Measurements from ENCODE around the gene PLA2G4D. TPM values are rescaled to one million over a fixed set of nuclear protein-coding genes. Genes with fewer than 3 reads are reported as not detected.

PLA2G4D gene
- total RNA-seq, 4 donors from 2014 or later = 0.19 to 5.9 (median 0.23) TPM

DNA sequence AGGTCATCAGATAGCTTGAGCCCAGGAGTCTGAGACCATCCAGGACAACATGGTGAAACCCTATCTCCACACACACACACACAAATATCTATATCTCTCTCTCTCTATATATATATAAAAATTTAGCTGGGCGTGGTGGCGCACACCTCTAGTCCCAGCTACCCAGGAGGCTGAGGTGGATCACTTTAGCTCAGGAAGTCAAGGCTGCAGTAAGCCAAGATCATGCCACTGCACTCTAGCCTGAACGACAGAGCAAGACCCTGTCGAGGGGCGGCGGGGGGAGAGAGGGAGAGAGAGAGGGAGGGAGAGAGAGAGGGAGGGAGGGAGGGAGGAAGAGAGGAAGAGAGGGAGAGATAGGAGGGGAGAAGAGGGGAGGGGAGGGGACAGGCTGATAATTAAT lies 34.1 kb upstream of the PLA2G4D start:
- intact Hi-C loops (cut with DNase I) = no loop called here
- Histone ChIP-seq H3K27me3 (peaks cover 0 to 33% (median 0%) of the 10 kb centered on the region in 4 donors), H3K9me3 (no peaks in the 10 kb centered on the region), H3K27ac (no peak overlapping the region), H3K4me3 (no peak overlapping the region), H3K36me3 (no peaks in the 10 kb centered on the region), H3K4me1 (peaks cover 0 to 5% (median 0%) of the 10 kb centered on the region in 3 donors)
- 67 to 85% methylated on average over 3 to 4 of the region's 6 CpGs for whole genome bisulfite sequencing, 2 donors
- no peak for TF ChIP-seq POLR2A (IDR thresholded peaks at IDR 0.05)
- TF ChIP-seq, protein P1, sequence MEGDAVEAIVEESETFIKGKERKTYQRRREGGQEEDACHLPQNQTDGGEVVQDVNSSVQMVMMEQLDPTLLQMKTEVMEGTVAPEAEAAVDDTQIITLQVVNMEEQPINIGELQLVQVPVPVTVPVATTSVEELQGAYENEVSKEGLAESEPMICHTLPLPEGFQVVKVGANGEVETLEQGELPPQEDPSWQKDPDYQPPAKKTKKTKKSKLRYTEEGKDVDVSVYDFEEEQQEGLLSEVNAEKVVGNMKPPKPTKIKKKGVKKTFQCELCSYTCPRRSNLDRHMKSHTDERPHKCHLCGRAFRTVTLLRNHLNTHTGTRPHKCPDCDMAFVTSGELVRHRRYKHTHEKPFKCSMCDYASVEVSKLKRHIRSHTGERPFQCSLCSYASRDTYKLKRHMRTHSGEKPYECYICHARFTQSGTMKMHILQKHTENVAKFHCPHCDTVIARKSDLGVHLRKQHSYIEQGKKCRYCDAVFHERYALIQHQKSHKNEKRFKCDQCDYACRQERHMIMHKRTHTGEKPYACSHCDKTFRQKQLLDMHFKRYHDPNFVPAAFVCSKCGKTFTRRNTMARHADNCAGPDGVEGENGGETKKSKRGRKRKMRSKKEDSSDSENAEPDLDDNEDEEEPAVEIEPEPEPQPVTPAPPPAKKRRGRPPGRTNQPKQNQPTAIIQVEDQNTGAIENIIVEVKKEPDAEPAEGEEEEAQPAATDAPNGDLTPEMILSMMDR (IDR thresholded peaks at IDR 0.05) = no peak
- no peak for DNase-seq

- Histone ChIP-seq H3K27ac (no peak overlapping the region), H3K4me3 (no peak overlapping the region), H3K27me3 (peaks cover 0 to 13% (median 0%) of the 10 kb centered on the region in 4 donors), H3K36me3 (no peaks in the 10 kb centered on the region), H3K4me1 (peaks cover 0 to 11% (median 0%) of the 10 kb centered on the region in 3 donors), H3K9me3 (no peaks in the 10 kb centered on the region)
- TF ChIP-seq POLR2A (IDR thresholded peaks at IDR 0.05) = no peak
- no peak for DNase-seq
- intact Hi-C loops (cut with DNase I) = no loop called here
- WGBS, 2 donors = 89 to 94% methylated on average over 3 of the region's 3 CpGs
These were observed 29.2 kb upstream of the PLA2G4D start for GRCh38 chr15:42123546-42123945.

- no CpG with 5 or more reads among the region's 2 CpGs for WGBS, 2 donors
- H3K9me3 ChIP-seq = no peaks in the 10 kb centered on the region
- no peak for DNase-seq
- H3K36me3 ChIP-seq = no peaks in the 10 kb centered on the region
- TF ChIP-seq, protein P1 (IDR thresholded peaks at IDR 0.05) = no peak
- no peak for TF ChIP-seq POLR2A (IDR thresholded peaks at IDR 0.05)
- H3K27me3 ChIP-seq = no peaks in the 10 kb centered on the region
- peaks cover 0 to 14% (median 0%) of the 10 kb centered on the region in 3 donors for H3K4me1 ChIP-seq
- no peak overlapping the region for H3K27ac ChIP-seq
- no peak overlapping the region for H3K4me3 ChIP-seq
- intact Hi-C loops (cut with DNase I) = no loop called here
These were observed 27.3 kb upstream of the PLA2G4D start for GRCh38 chr15:42121682-42122081.

DNA sequence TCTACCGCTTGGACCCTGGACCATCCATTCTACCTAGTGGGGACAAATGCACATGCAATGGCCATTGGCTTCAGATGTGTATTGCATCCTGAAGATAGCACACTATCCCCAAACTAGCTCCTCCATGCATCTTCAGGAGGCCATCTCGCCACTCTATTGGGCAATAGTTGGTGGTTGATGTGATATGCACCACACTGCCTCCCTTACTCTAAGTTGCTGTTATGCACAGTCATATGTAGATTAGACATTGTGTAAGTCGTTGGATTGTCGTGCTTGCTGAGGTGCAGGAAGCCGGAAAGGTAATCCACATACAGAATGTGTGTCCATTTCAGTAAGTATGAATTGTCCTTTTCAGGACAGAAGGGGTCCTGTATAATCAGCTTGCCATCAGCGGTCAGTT lies 26.7 kb upstream of the PLA2G4D start:
- H3K9me3 ChIP-seq = no peaks in the 10 kb centered on the region
- H3K36me3 ChIP-seq = no peaks in the 10 kb centered on the region
- 78 to 94% methylated on average over 6 of the region's 6 CpGs for WGBS, 2 donors
- DNase-seq = no peak
- intact Hi-C loops (cut with DNase I) = no loop called here
- H3K4me3 ChIP-seq = no peak overlapping the region
- TF ChIP-seq, protein P1 (IDR thresholded peaks at IDR 0.05) = no peak
- TF ChIP-seq POLR2A (IDR thresholded peaks at IDR 0.05) = no peak
- no peak overlapping the region for H3K27ac ChIP-seq
- no peaks in the 10 kb centered on the region for H3K27me3 ChIP-seq
- peaks cover 0 to 14% (median 0%) of the 10 kb centered on the region in 3 donors for H3K4me1 ChIP-seq

DNA sequence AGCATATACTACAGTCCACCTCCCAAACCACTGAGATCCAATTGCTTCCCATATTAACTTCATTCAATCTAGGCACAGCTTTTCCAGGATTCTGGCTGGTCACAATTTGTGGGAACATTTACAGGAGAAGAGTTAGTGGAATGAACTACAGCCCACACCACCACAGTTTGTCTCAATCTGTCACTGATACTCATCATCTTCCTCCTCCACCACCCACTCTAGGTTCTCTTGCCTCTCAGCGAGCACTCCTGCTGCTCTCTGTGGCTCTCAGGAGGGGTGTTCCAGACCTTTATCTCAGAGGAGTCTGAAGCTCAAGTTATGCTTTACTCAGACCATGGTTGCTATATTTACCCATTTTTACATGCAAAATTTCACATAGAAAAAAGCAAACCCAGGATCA lies 25.9 kb upstream of the PLA2G4D start:
- intact Hi-C loops (cut with DNase I) = no loop called here
- no peak for DNase-seq

More for the DNA sequence above, 25.9 kb upstream of the PLA2G4D start:
- TF ChIP-seq, protein P1 (IDR thresholded peaks at IDR 0.05) = no peak
- no peak for TF ChIP-seq POLR2A (IDR thresholded peaks at IDR 0.05)
- 67 to 80% methylated on average over 1 of the region's 1 CpG for WGBS, 2 donors
- Histone ChIP-seq H3K36me3 (no peaks in the 10 kb centered on the region), H3K4me1 (peaks cover 0 to 14% (median 0%) of the 10 kb centered on the region in 3 donors), H3K27ac (no peak overlapping the region), H3K27me3 (no peaks in the 10 kb centered on the region), H3K9me3 (no peaks in the 10 kb centered on the region), H3K4me3 (no peak overlapping the region)
